ENCODE measurements around the gene DDX10.

- TF ChIP-seq, protein P1, sequence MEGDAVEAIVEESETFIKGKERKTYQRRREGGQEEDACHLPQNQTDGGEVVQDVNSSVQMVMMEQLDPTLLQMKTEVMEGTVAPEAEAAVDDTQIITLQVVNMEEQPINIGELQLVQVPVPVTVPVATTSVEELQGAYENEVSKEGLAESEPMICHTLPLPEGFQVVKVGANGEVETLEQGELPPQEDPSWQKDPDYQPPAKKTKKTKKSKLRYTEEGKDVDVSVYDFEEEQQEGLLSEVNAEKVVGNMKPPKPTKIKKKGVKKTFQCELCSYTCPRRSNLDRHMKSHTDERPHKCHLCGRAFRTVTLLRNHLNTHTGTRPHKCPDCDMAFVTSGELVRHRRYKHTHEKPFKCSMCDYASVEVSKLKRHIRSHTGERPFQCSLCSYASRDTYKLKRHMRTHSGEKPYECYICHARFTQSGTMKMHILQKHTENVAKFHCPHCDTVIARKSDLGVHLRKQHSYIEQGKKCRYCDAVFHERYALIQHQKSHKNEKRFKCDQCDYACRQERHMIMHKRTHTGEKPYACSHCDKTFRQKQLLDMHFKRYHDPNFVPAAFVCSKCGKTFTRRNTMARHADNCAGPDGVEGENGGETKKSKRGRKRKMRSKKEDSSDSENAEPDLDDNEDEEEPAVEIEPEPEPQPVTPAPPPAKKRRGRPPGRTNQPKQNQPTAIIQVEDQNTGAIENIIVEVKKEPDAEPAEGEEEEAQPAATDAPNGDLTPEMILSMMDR (conservative IDR thresholded peaks at IDR 0.05), result no peak
- no peak for TF ChIP-seq ZFX (IDR thresholded peaks at IDR 0.05)
Measured at GRCh38 chr11:108732395-108732794, 67.5 kb downstream of the DDX10 start.
